GM23338 (cell line): Measurements from ENCODE around the gene HSP90B1. TPM values are rescaled to one million over a fixed set of nuclear protein-coding genes. Genes with fewer than 3 reads are reported as not detected.

Experiments
- ATAC-seq: fragments of 200-7000 bp; cut with Tn5 transposase; 3 replicates; pipeline ENCODE4 v1.9.1; 2020
- DNase-seq: peaks from one replicate; pipeline ENCODE4 v3.0.0-alpha.2; 2015; ENCODE audit warnings: low spot score
- H2AFZ ChIP-seq: fragments of 200-600 bp; sonication (generic); 2 replicates; pipeline ENCODE4 v1.8.0; 2016; ENCODE audit warnings: antibody characterized with exemption, mild to moderate bottlenecking, moderate library complexity
- H3F3A ChIP-seq: fragments of 200-600 bp; sonication (generic); replicated peaks from 2 replicates; pipeline ENCODE4 v1.8.0; 2017; ENCODE audit warnings: antibody characterized with exemption, mixed run types, low read depth
- H3K27ac ChIP-seq: fragments of 200-600 bp; sonication (generic); 2 replicates; pipeline ENCODE4 v1.6.1; 2016; ENCODE audit warnings: low read depth
- H3K27me3 ChIP-seq: fragments of 200-600 bp; sonication (generic); 2 replicates; pipeline ENCODE4 v1.8.0; 2016; ENCODE audit warnings: mild to moderate bottlenecking, mixed run types, moderate library complexity; ENCODE audit not compliant: insufficient read depth
- H3K36me3 ChIP-seq: fragments of 200-600 bp; sonication (generic); 2 replicates; pipeline ENCODE4 v1.8.0; 2016; ENCODE audit warnings: mild to moderate bottlenecking; ENCODE audit not compliant: insufficient read depth
- H3K4me1 ChIP-seq: fragments of 200-600 bp; sonication (generic); 2 replicates; pipeline ENCODE4 v1.8.0; 2016; ENCODE audit warnings: mild to moderate bottlenecking, moderate library complexity; ENCODE audit not compliant: insufficient read depth
- H3K4me2 ChIP-seq: fragments of 200-600 bp; sonication (generic); 2 replicates; pipeline ENCODE4 v1.7.1; 2017; ENCODE audit warnings: mixed run types
- H3K4me3 ChIP-seq: fragments of 200-600 bp; sonication (generic); 2 replicates; pipeline ENCODE4 v1.6.1; 2016; ENCODE audit warnings: mixed run types
- H3K79me2 ChIP-seq: fragments of 200-600 bp; sonication (generic); replicated peaks from 2 replicates; pipeline ENCODE4 v1.8.0; 2017; ENCODE audit warnings: mild to moderate bottlenecking; ENCODE audit not compliant: insufficient read depth
- H3K9me2 ChIP-seq: fragments of 200-600 bp; sonication (generic); 2 replicates; pipeline ENCODE4 v1.8.0; 2017; ENCODE audit not compliant: insufficient read depth
- H4K20me1 ChIP-seq: fragments of 200-600 bp; sonication (generic); replicated peaks from 2 replicates; pipeline ENCODE4 v1.8.0; 2017; ENCODE audit warnings: mild to moderate bottlenecking; ENCODE audit not compliant: insufficient read depth
- H3K27ac Mint-ChIP-seq: 2 replicates; pipeline ENCODE4 v1.8.0; 2020; ENCODE audit warnings: inconsistent platforms, mild to moderate bottlenecking, moderate library complexity, mixed read lengths
- H3K27me3 Mint-ChIP-seq: 3 replicates; pipeline ENCODE4 v1.8.0; 2022; ENCODE audit warnings: low read depth, mild to moderate bottlenecking, moderate library complexity, mixed read lengths, inconsistent platforms; ENCODE audit not compliant: insufficient read depth, poor library complexity
- H3K36me3 Mint-ChIP-seq: 3 replicates; pipeline ENCODE4 v1.8.0; 2021; ENCODE audit warnings: low read depth, mild to moderate bottlenecking, inconsistent platforms, moderate library complexity, mixed read lengths
- H3K4me1 Mint-ChIP-seq: 3 replicates; pipeline ENCODE4 v1.8.0; 2020; ENCODE audit warnings: mild to moderate bottlenecking, inconsistent platforms, mixed read lengths
- H3K4me3 Mint-ChIP-seq: 3 replicates; pipeline ENCODE4 v1.8.0; 2021; ENCODE audit warnings: moderate library complexity, mild to moderate bottlenecking, inconsistent platforms, mixed read lengths
- H3K9me3 Mint-ChIP-seq: 3 replicates; pipeline ENCODE4 v1.8.0; 2020; ENCODE audit warnings: moderate library complexity, mild to moderate bottlenecking, inconsistent platforms, mixed read lengths
- CREB1 ChIP-seq: fragments of 250-450 bp; sonication (Bioruptor Pico); IDR thresholded peaks from 2 replicates; pipeline ENCODE4 v1.5.0; 2020; ENCODE audit warnings: low read depth, mild to moderate bottlenecking, moderate library complexity
- CTCF ChIP-seq, 2 experiments: fragments of 200-600 bp in 1 of 2; sonication (generic) in 1 of 2; conservative IDR thresholded peaks; 2 replicates each; pipeline versions ENCODE4 v1.5.1 to v1.6.1; 2016 to 2017; ENCODE audit warnings: antibody characterized with exemption in 2 of 2, low read depth in 2 of 2, mild to moderate bottlenecking in 2 of 2, moderate library complexity in 1 of 2
- EZH2 ChIP-seq: fragments of 200-600 bp; sonication (generic); IDR thresholded peaks from one replicate; pipeline ENCODE4 v1.8.0; 2017; ENCODE audit warnings: antibody characterized with exemption, mild to moderate bottlenecking, low read depth; ENCODE audit not compliant: unreplicated experiment
- EZH2phosphoT487 ChIP-seq: fragments of 200-600 bp; sonication (generic); IDR thresholded peaks from one replicate; pipeline ENCODE4 v1.8.1; 2018; ENCODE audit warnings: antibody characterized with exemption; ENCODE audit not compliant: unreplicated experiment
- JUNB ChIP-seq: IDR thresholded peaks from one replicate; pipeline ENCODE4 v1.6.1; 2016; ENCODE audit warnings: antibody characterized with exemption; ENCODE audit not compliant: unreplicated experiment
- POLR2AphosphoS5 ChIP-seq: IDR thresholded peaks from 2 replicates; pipeline ENCODE4 v1.6.1; 2016; ENCODE audit warnings: antibody characterized with exemption, low read depth
- REST ChIP-seq: IDR thresholded peaks from one replicate; pipeline ENCODE4 v1.6.1; 2018; ENCODE audit warnings: antibody characterized with exemption; ENCODE audit not compliant: unreplicated experiment
- ZNF331 ChIP-seq: fragments of 250-450 bp; sonication (Bioruptor Pico); IDR thresholded peaks from 2 replicates; pipeline ENCODE4 v1.5.0; 2020; ENCODE audit warnings: low read depth, mild to moderate bottlenecking, moderate library complexity
- polyA plus RNA-seq: library from polyadenylated mRNA; unstranded; fragments of >200 nt; fragmentation: Nextera tagmentation; extraction: Ambion mirVana; gene quantifications from 2 replicates; pipeline ENCODE4 v1.2.1, GENCODE V29; 2016
- total RNA-seq: library from RNA; depleted of rRNA; stranded (reverse); fragments of >200 nt; shearing (Covaris generic); gene quantifications from 2 replicates; pipeline ENCODE4 v1.2.3, GENCODE V29; 2014

Gene HSP90B1
- total and polyA plus RNA-seq, 2 experiments from 2014 or later = 605 to 1,312 TPM

- no peak for TF ChIP-seq REST
- TF ChIP-seq POLR2AphosphoS5 = no peak
- no peak for TF ChIP-seq JUNB
- TF ChIP-seq CTCF (conservative IDR thresholded peaks at IDR 0.05; ENCODE audit: low read depth in 2 of 2) = no peak
- TF ChIP-seq EZH2phosphoT487 = no peak
- no peak for TF ChIP-seq EZH2
- no peak for TF ChIP-seq ZNF331 (CRISPR knock-in tag)
Observed at GRCh38 chr12:103933237-103933636, 3.0 kb downstream of the HSP90B1 start (continued).

- peaks cover 44% of the 10 kb centered on the region for H4K20me1 ChIP-seq
- H3K27ac Mint-ChIP-seq = no peak overlapping the region
- no peak overlapping the region for H3K4me3 ChIP-seq
- TF ChIP-seq CREB1 = no peak
- no peak for TF ChIP-seq POLR2AphosphoS5
- TF ChIP-seq REST = no peak
- H3K4me1 ChIP-seq = peaks cover 12% of the 10 kb centered on the region; the same call in 1 of the 2 replicates
- ATAC-seq (no peak), DNase-seq (no peak)
- H3K9me3 Mint-ChIP-seq = no peaks in the 10 kb centered on the region
- no peaks in the 10 kb centered on the region for H3K27me3 ChIP-seq
- peaks cover 10% of the 10 kb centered on the region for H3K4me1 Mint-ChIP-seq
- peaks cover 92% of the 10 kb centered on the region for H3K36me3 ChIP-seq
- peaks cover 93% of the 10 kb centered on the region for H3K36me3 Mint-ChIP-seq
- no peak overlapping the region for H3K27ac ChIP-seq
- H3K4me2 ChIP-seq = no peak overlapping the region
- no peak overlapping the region for H2AFZ ChIP-seq
- peaks cover 4% of the 10 kb centered on the region for H3K27me3 Mint-ChIP-seq
- H3K79me2 ChIP-seq = peaks cover 52% of the 10 kb centered on the region
- H3K4me3 Mint-ChIP-seq = no peak overlapping the region
- no peaks in the 10 kb centered on the region for H3K9me2 ChIP-seq
- 0 out of 2 replicates have a peak, but pooled peaks cover 13% of the 10 kb centered on the region for H3F3A ChIP-seq
Observed at GRCh38 chr12:103936679-103937078, 6.5 kb downstream of the HSP90B1 start.
